Thymus (tissue), 11 donors: ENCODE measurements around the gene GPAT3. TPM values are rescaled to one million over a fixed set of nuclear protein-coding genes. Genes with fewer than 3 reads are reported as not detected.
"Not testable (repeated sequence)": the region's sequence is repeated elsewhere in the genome, so short reads cannot be mapped to it uniquely, and the experiment has no call there.

Experiments
- DNase-seq, 9 donors: peaks; one replicate each; pipeline ENCODE4 v3.0.0-alpha.2; 2013; ENCODE audit warnings: low spot score in 9 of 9, low read depth in 6 of 9, missing footprints in 1 of 9
- H3K27ac ChIP-seq, 2 donors: one replicate each; pipeline ENCODE4 v1.5.1; 2013; ENCODE audit warnings: control low read depth in 1 of 2, low read depth in 1 of 2, low read length in 1 of 2, mild to moderate bottlenecking in 1 of 2, moderate library complexity in 1 of 2
- H3K27me3 ChIP-seq, 2 donors: one replicate each; pipeline ENCODE4 v1.5.1; 2013; ENCODE audit warnings: low read length in 1 of 2; ENCODE audit not compliant: control insufficient read depth in 2 of 2, insufficient read depth in 1 of 2
- H3K36me3 ChIP-seq, 2 donors: one replicate each; pipeline ENCODE4 v1.5.1; 2013; ENCODE audit warnings: low read length in 1 of 2, mild to moderate bottlenecking in 1 of 2, moderate library complexity in 1 of 2; ENCODE audit not compliant: control insufficient read depth in 2 of 2, insufficient read depth in 2 of 2
- H3K4me1 ChIP-seq, 2 donors: one replicate each; pipeline ENCODE4 v1.5.1; 2013; ENCODE audit warnings: low read length in 2 of 2; ENCODE audit not compliant: control insufficient read depth in 2 of 2, insufficient read depth in 2 of 2
- H3K4me3 ChIP-seq, 2 donors: one replicate each; pipeline ENCODE4 v1.5.1; 2013; ENCODE audit warnings: low read length in 2 of 2, control low read depth in 1 of 2, mild to moderate bottlenecking in 1 of 2
- H3K9me3 ChIP-seq, 2 donors: one replicate each; pipeline ENCODE4 v1.5.1; 2013; ENCODE audit warnings: low read length in 1 of 2, mild to moderate bottlenecking in 1 of 2; ENCODE audit not compliant: control insufficient read depth in 2 of 2, insufficient read depth in 1 of 2
- WGBS: extraction: QIAGEN DNeasy Blood & Tissue Kit; methylation state at CpG from one replicate; pipeline ENCODE4 v1.1.7; 2013; 5-methylcytosine and 5-hydroxymethylcytosine counted together
- polyA plus RNA-seq: library from polyadenylated mRNA; stranded (reverse); fragments of 200-250 nt; gene quantifications from one replicate; pipeline ENCODE4 v1.2.3, GENCODE V29; 2013
- total RNA-seq: library from RNA; stranded (reverse); fragments of 120-200 nt; gene quantifications from one replicate; pipeline ENCODE4 v1.2.4, GENCODE V29; 2013
- donor health status: healthy.

Gene GPAT3
- total and polyA plus RNA-seq, 2 donors, result 1.8 to 2.6 TPM

- no peaks in the 10 kb centered on the region for H3K27me3 ChIP-seq
- 7% methylated on average over 4 of the region's 4 CpGs for WGBS
- H3K36me3 ChIP-seq, result no peaks in the 10 kb centered on the region
- H3K27ac ChIP-seq, result no peak overlapping the region
- no peak for DNase-seq
- H3K4me1 ChIP-seq, result no peaks in the 10 kb centered on the region
- peaks cover 0 to 23% of the 10 kb centered on the region in 2 donors for H3K9me3 ChIP-seq
- no peak overlapping the region for H3K4me3 ChIP-seq
Observed at GRCh38 chr4:83618431-83618830, 82.5 kb downstream of the GPAT3 start.

GRCh38 chr4:83618991-83619645 lies 83.2 kb downstream of the GPAT3 start:
- 12% methylated on average over 4 of the region's 4 CpGs for WGBS

GRCh38 chr4:83622127-83622526 lies 86.2 kb downstream of the GPAT3 start:
- not testable (repeated sequence) for H3K27me3 ChIP-seq, H3K4me1 ChIP-seq, H3K36me3 ChIP-seq, H3K4me3 ChIP-seq, H3K27ac ChIP-seq, DNase-seq
- H3K9me3 ChIP-seq, result peaks cover 0 to 13% of the 10 kb centered on the region in 2 donors
- WGBS, result 99% methylated on average over 1 of the region's 1 CpG

More at GRCh38 chr4:83618991-83619645, 83.2 kb downstream of the GPAT3 start:
- Histone ChIP-seq H3K36me3 (no peaks in the 10 kb centered on the region), H3K27me3 (no peaks in the 10 kb centered on the region), H3K27ac (no peak overlapping the region), H3K4me3 (no peak overlapping the region), H3K9me3 (peaks cover 0 to 23% of the 10 kb centered on the region in 2 donors), H3K4me1 (no peaks in the 10 kb centered on the region)
- peak in 1 of 9 donors; percentile 13 for DNase-seq

GRCh38 chr4:83625821-83626220 lies 89.9 kb downstream of the GPAT3 start:
- DNase-seq, result no peak

GRCh38 chr4:83626245-83626836 lies 90.4 kb downstream of the GPAT3 start:
- no peak overlapping the region for H3K4me3 ChIP-seq
- no peaks in the 10 kb centered on the region for H3K4me1 ChIP-seq
- WGBS, result 93% methylated on average over 11 of the region's 11 CpGs
- H3K27me3 ChIP-seq, result no peaks in the 10 kb centered on the region
- H3K27ac ChIP-seq, result no peak overlapping the region
- DNase-seq, result no peak
- H3K36me3 ChIP-seq, result no peaks in the 10 kb centered on the region
- peaks cover 0 to 10% of the 10 kb centered on the region in 2 donors for H3K9me3 ChIP-seq

More at GRCh38 chr4:83625821-83626220, 89.9 kb downstream of the GPAT3 start:
- Histone ChIP-seq H3K27me3 (no peaks in the 10 kb centered on the region), H3K9me3 (peaks cover 0 to 13% of the 10 kb centered on the region in 2 donors), H3K36me3 (no peaks in the 10 kb centered on the region), H3K4me3 (no peak overlapping the region), H3K4me1 (no peaks in the 10 kb centered on the region), H3K27ac (no peak overlapping the region)
- 95% methylated on average over 1 of the region's 1 CpG for WGBS

GRCh38 chr4:83629945-83630721 lies 94.2 kb downstream of the GPAT3 start:
- 40% methylated on average over 6 of the region's 6 CpGs for WGBS
- H3K36me3 ChIP-seq, result no peaks in the 10 kb centered on the region
- no peaks in the 10 kb centered on the region for H3K27me3 ChIP-seq
- no peak overlapping the region for H3K27ac ChIP-seq
- no peaks in the 10 kb centered on the region for H3K4me1 ChIP-seq
- DNase-seq, result no peak
- no peaks in the 10 kb centered on the region for H3K9me3 ChIP-seq
- no peak overlapping the region for H3K4me3 ChIP-seq

GRCh38 chr4:83631066-83631465 lies 95.2 kb downstream of the GPAT3 start:
- Histone ChIP-seq H3K36me3 (no peaks in the 10 kb centered on the region), H3K4me3 (no peak overlapping the region), H3K27me3 (no peaks in the 10 kb centered on the region), H3K4me1 (no peaks in the 10 kb centered on the region), H3K27ac (no peak overlapping the region), H3K9me3 (no peaks in the 10 kb centered on the region)
- no peak for DNase-seq
- WGBS, result over 99% methylated on average over 2 of the region's 2 CpGs

- H3K9me3 ChIP-seq, result no peaks in the 10 kb centered on the region
- DNase-seq, result no peak
- 93% methylated on average over 8 of the region's 8 CpGs for WGBS
Observed at GRCh38 chr4:83636930-83637329, 101.0 kb downstream of the GPAT3 start.

GRCh38 chr4:83639849-83640493 lies 104.1 kb downstream of the GPAT3 start:
- Histone ChIP-seq H3K4me3 (no peak overlapping the region), H3K9me3 (no peaks in the 10 kb centered on the region), H3K27me3 (no peaks in the 10 kb centered on the region), H3K36me3 (no peaks in the 10 kb centered on the region), H3K27ac (no peak overlapping the region), H3K4me1 (no peaks in the 10 kb centered on the region)
- peak; percentile 21 to 79 (median 61) for DNase-seq
- 41% methylated on average over 5 of the region's 5 CpGs for WGBS

More at GRCh38 chr4:83636930-83637329, 101.0 kb downstream of the GPAT3 start:
- H3K27me3 ChIP-seq, result no peaks in the 10 kb centered on the region
- no peak overlapping the region for H3K4me3 ChIP-seq
- H3K4me1 ChIP-seq, result no peaks in the 10 kb centered on the region
- H3K36me3 ChIP-seq, result no peaks in the 10 kb centered on the region
- H3K27ac ChIP-seq, result no peak overlapping the region
